Activated B cell treated with CpG ODN at 0.5 μM for 24 hours (primary cell): ENCODE measurements around the gene IZUMO4. TPM values are rescaled to one million over a fixed set of nuclear protein-coding genes. Genes with fewer than 3 reads are reported as not detected.
A peak's percentile ranks its signal among the peaks of the same experiment; 100 is the strongest.

ENCODE experiments used
- ATAC-seq: fragments of 200-7000 bp; cut with Tn5 transposase; one replicate; pipeline ENCODE4 v1.10.0; 2021; ENCODE audit warnings: low read depth, mild to moderate bottlenecking, moderate library complexity
- CTCF ChIA-PET: fragments of 350-600 bp; sonication (Branson Sonifier 250); formaldehyde crosslinking; loops from one replicate; lab custom pipeline; 2021; ENCODE audit warnings: antibody characterized with exemption; lab: Charles Lee
- POLR2A ChIA-PET: fragments of 350-600 bp; sonication (Branson Sonifier 250); formaldehyde crosslinking; loops from one replicate; lab custom pipeline; 2021; ENCODE audit warnings: antibody characterized with exemption; lab: Charles Lee
- DNase-seq: peaks from one replicate; pipeline ENCODE4 v3.0.0; 2022
- H3K27ac Mint-ChIP-seq: one replicate; pipeline ENCODE4 v1.8.0; 2020; ENCODE audit warnings: mixed read lengths
- H3K27me3 Mint-ChIP-seq: one replicate; pipeline ENCODE4 v1.8.0; 2021; ENCODE audit warnings: mixed read lengths
- H3K36me3 Mint-ChIP-seq: one replicate; pipeline ENCODE4 v1.8.0; 2021; ENCODE audit warnings: low read depth, mixed read lengths
- H3K4me1 Mint-ChIP-seq: one replicate; pipeline ENCODE4 v1.8.0; 2021; ENCODE audit warnings: mixed read lengths
- H3K4me3 Mint-ChIP-seq: one replicate; pipeline ENCODE4 v1.8.0; 2020; ENCODE audit warnings: mild to moderate bottlenecking, mixed read lengths
- H3K9me3 Mint-ChIP-seq: one replicate; pipeline ENCODE4 v1.8.0; 2020; ENCODE audit warnings: mixed read lengths
- intact Hi-C: fragments of 100-400 bp; cut with micrococcal nuclease; formaldehyde crosslinking; loops from one replicate; pipeline ENCODE4 v1.15.1; 2024
- total RNA-seq: library from RNA; stranded (reverse); gene quantifications from 2 replicates; pipeline ENCODE4 v1.2.3, GENCODE V29; 2022
- TF ChIP-seq, protein P1 (sequence below): fragments of 200-600 bp; IDR thresholded peaks from one replicate; pipeline ENCODE4 v1.8.0; 2022; ENCODE audit warnings: antibody characterized with exemption, mild to moderate bottlenecking

Gene IZUMO4
- total RNA-seq, 1 donor from 2014 or later, result 78.6 TPM

DNA sequence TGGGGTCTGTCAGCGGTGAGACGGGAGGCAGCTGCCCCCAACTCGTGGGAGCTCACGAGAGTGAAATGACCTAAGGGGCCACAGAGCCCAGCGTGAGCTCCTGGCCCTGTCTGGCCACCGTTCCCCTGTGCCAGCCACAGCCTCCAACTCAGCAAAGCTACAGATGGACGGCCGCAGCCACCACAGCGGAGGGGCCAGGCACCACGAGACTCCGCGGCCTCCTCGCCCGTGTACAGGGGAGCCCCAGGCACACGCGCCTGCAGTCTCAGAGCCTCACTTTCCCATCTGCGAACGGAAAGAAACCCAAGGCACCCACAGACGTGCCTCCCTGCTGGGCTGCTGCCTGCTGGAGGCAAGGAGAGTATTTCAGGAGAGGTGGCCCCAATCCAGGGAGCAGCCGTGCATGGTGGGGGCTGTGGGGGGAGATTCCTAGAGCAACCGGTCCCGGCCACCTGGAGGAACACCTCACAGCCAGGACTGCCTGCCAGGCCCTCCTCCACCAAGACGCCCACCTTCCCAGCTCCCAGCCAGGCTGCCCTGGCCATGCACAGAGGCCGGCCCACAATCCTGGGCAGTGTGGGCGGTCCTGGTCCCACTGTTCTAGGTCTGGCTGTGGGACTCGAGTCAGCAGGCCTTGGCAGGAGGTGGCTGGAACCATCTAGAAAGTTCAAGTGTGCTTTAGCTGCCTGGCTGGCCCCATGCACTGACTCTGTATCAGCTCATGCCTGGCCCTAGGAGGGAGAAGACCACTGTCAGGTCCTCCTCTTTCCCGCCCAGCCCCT lies 47.6 kb upstream of the IZUMO4 start:
- intact Hi-C loops, result no loop called here
- no peaks in the 10 kb centered on the region for H3K9me3 Mint-ChIP-seq
- H3K4me3 Mint-ChIP-seq, result peak overlapping the region; percentile 93
- ChIA-PET CTCF (interaction anchor here (1.2 to 1.8 kb wide), 3 partner anchors 21 to 39 kb away, joined by 4 to 6 read pairs (median 4); no protein-coding TSS in a partner anchor), POLR2A (interaction anchor here (0.5 to 59.1 kb wide), 10 partner anchors 11 to 215 kb away, joined by 3 to 2723 read pairs (median 5); partner anchors contain the start of genes AP3D1, IZUMO4 and MOB3A)
- DNase-seq, result no peak
- H3K4me1 Mint-ChIP-seq, result peaks cover 78% of the 10 kb centered on the region
- H3K36me3 Mint-ChIP-seq, result peaks cover 52% of the 10 kb centered on the region
- H3K27ac Mint-ChIP-seq, result peak overlapping the region; percentile 88
- no peaks in the 10 kb centered on the region for H3K27me3 Mint-ChIP-seq
- ATAC-seq, result no peak
- TF ChIP-seq, protein P1, sequence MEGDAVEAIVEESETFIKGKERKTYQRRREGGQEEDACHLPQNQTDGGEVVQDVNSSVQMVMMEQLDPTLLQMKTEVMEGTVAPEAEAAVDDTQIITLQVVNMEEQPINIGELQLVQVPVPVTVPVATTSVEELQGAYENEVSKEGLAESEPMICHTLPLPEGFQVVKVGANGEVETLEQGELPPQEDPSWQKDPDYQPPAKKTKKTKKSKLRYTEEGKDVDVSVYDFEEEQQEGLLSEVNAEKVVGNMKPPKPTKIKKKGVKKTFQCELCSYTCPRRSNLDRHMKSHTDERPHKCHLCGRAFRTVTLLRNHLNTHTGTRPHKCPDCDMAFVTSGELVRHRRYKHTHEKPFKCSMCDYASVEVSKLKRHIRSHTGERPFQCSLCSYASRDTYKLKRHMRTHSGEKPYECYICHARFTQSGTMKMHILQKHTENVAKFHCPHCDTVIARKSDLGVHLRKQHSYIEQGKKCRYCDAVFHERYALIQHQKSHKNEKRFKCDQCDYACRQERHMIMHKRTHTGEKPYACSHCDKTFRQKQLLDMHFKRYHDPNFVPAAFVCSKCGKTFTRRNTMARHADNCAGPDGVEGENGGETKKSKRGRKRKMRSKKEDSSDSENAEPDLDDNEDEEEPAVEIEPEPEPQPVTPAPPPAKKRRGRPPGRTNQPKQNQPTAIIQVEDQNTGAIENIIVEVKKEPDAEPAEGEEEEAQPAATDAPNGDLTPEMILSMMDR, result no peak

DNA sequence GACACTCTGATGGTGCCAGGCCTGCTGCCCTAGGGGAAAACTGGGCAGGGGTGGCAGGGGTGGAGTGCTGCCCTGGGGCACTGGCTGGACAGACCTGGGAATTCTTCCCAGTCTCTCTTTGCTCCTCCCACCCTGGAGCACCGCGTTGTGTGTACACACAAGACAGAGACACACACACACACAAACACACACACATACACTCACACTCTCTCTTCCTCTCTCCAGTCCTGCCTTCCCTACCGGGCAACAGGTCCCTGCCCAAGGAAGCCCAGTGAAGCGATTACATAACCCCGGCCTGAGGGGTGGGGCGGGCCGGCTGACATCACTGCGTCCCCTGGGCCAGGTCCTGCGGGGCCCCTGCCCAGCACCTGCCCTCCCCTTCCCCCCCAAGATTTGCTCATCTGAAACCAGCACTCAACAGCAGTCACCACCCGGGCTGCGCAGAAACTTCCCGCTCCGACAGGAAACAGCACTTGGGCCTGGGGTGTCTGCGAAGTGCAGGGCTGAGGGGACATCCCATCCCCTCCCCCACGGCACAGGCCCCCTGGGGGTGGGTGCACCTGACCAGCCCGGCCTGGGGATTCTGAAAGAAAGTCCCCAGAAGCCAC lies 46.9 kb upstream of the IZUMO4 start:
- no peaks in the 10 kb centered on the region for H3K9me3 Mint-ChIP-seq
- intact Hi-C loops, result loop anchor here (1.0 to 5.0 kb wide), 3 partner anchors 8 to 188 kb away; partner anchors contain the start of gene KLF16
- peaks cover 46% of the 10 kb centered on the region for H3K36me3 Mint-ChIP-seq
- POLR2A ChIA-PET, result interaction anchor here (0.6 to 59.1 kb wide), 12 partner anchors 11 to 564 kb away, joined by 3 to 2723 read pairs (median 4); partner anchors contain the start of genes IZUMO4 and MOB3A
- CTCF ChIA-PET, result interaction anchor here (1.0 to 1.8 kb wide), 4 partner anchors 20 to 38 kb away, joined by 3 to 6 read pairs (median 4); no protein-coding TSS in a partner anchor
- H3K27me3 Mint-ChIP-seq, result no peaks in the 10 kb centered on the region
- peak overlapping the region; percentile 88 for H3K27ac Mint-ChIP-seq
- ATAC-seq, result peak; percentile 41
- DNase-seq, result peak; percentile 82
- H3K4me3 Mint-ChIP-seq, result peak overlapping the region; percentile 93
- peaks cover 78% of the 10 kb centered on the region for H3K4me1 Mint-ChIP-seq
- TF ChIP-seq, protein P1, result no peak

DNA sequence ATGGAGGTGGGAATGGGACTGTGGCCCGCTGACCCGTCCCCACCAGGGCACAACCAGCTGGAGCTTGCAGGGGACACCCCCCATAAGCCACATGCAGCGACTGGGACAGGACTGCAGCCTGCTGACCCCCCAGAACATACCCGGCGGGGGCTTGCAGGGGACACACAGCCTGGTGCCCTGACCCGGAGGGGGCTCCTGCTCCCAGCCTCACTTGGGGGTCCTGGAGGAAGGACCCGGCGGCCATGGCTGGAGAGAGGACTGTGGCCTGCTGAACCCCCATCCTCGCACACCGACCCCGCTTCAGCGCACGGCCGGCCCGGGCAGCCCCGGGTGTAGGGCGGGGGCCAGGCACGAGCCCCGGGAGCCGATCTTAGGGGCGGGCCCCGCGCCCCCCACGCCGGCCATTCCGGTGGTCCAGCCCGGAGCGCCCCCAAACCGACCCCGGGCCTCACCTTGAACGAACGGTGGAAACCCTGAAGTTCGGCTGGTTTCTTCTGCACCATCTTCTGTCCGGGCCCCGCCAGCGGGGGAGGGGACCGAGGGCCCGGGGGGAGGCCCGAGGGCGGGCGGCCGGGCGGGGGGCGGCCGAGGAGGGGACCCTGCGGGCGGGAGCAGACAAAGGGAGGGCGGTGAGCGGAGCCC lies 46.2 kb upstream of the IZUMO4 start:
- Mint-ChIP-seq H3K36me3 (peaks cover 41% of the 10 kb centered on the region), H3K27ac (peak overlapping the region; percentile 88), H3K4me3 (peak overlapping the region; percentile 93), H3K4me1 (peaks cover 78% of the 10 kb centered on the region), H3K27me3 (no peaks in the 10 kb centered on the region), H3K9me3 (no peaks in the 10 kb centered on the region)
- intact Hi-C loops, result loop anchor here (1.0 to 5.0 kb wide), 3 partner anchors 8 to 188 kb away; partner anchors contain the start of gene KLF16
- no peak for ATAC-seq
- TF ChIP-seq, protein P1, result no peak
- ChIA-PET POLR2A (interaction anchor here (0.5 to 59.1 kb wide), 13 partner anchors 11 to 564 kb away, joined by 3 to 2723 read pairs (median 5); partner anchors contain the start of genes IZUMO4 and MOB3A), CTCF (interaction anchor here (0.5 to 1.8 kb wide), 3 partner anchors 19 to 99 kb away, joined by 3 to 6 read pairs (median 3); no protein-coding TSS in a partner anchor)
- DNase-seq, result no peak

DNA sequence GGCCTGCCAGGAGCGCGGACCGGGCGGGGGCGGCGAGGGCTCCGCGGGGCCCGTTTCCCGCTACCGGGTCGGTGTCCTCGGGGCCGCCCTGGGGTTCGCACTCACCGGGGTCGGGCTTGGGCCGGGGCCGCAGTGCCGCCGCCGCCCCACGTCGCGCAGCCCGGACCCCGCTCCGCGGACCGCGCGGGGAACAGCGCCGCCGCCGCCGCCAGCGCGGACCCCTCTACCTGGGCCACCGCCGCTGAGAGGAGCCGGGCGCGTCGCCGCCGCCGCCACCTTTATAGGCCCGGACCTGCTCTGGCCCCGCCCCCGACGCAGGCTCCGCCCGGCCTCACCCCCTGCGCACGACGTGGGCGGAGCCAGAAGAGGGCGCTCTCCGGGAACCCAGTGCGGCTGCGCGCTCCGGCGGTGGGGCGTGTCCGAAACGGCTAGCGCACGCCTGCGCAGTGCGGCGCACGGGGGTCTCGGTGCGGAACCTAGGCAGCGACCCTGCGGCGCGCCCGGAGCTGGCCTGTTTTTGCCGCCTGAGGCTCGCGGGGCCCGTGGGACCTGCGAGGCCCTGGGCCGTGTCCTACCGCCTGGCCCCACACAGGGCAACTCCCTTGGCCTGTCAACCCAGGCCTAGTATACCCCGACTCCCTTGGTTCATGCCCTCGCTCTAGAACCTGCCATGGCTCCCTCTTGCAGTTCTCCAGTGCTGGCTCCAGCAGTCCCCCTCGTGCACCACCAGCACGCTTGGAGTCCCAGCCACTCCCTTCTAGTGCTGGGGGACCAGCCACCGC lies 45.5 kb upstream of the IZUMO4 start, which contains the start of gene MKNK2:
Gene MKNK2, minus strand, starts transcription at position 254 of the 782 bp plus-strand sequence. CDS start 393 bp downstream, outside the sequence.
- Mint-ChIP-seq H3K4me3 (peak within 1 kb of the TSS; percentile 93), H3K36me3 (peaks cover 38% of the 10 kb centered on the region), H3K9me3 (no peaks in the 10 kb centered on the region), H3K4me1 (peaks cover 77% of the 10 kb centered on the region), H3K27ac (peak within 1 kb of the TSS; percentile 97), H3K27me3 (no peaks in the 10 kb centered on the region)
- ATAC-seq (peak; percentile 61), DNase-seq (peak; percentile 99)
- intact Hi-C loops, result loop anchor here (1.0 to 5.0 kb wide), 7 partner anchors 9 to 189 kb away; partner anchors contain the start of genes AP3D1, CSNK1G2, IZUMO4 and KLF16
- POLR2A ChIA-PET, result interaction anchor here (0.5 to 59.1 kb wide), 27 partner anchors 11 to 578 kb away, joined by 3 to 2723 read pairs (median 5); partner anchors contain the start of genes ADAT3, AP3D1, BTBD2 and IZUMO4
- CTCF ChIA-PET, result interaction anchor here (0.6 to 1.9 kb wide), 7 partner anchors 10 to 186 kb away, joined by 3 to 25 read pairs (median 6); partner anchors contain the start of gene MOB3A
- TF ChIP-seq, protein P1, result no peak
